Stomach (tissue), 4 donors: ENCODE results near the gene NPIPB6.
"Not testable (repeated sequence)": the region's sequence is repeated elsewhere in the genome, so short reads cannot be mapped to it uniquely, and the experiment has no call there.

Experiments used
- EP300 ChIP-seq: sonication (generic); formaldehyde crosslinking; IDR thresholded peaks from one replicate; pipeline ENCODE4 v1.6.1; 2017; ENCODE audit warnings: antibody characterized with exemption
- POLR2A ChIP-seq, 4 donors: fragments of 450-650 bp; IDR thresholded peaks; one replicate each; pipeline ENCODE4 v1.6.1; 2016; ENCODE audit warnings: antibody characterized with exemption in 4 of 4, control low read depth in 2 of 4, mild to moderate bottlenecking in 1 of 4, moderate library complexity in 1 of 4
- POLR2AphosphoS5 ChIP-seq, 3 donors: sonication (generic); formaldehyde crosslinking; IDR thresholded peaks; one replicate each; pipeline ENCODE4 v1.6.1; 2016; ENCODE audit warnings: antibody characterized with exemption in 3 of 3
- TF ChIP-seq, protein P1 (sequence below), 7 experiments: fragments of 450-650 bp in 4 of 7; fragments of 200-600 bp in 3 of 7; sonication (generic) in 3 of 7; IDR thresholded peaks; one replicate each; pipeline ENCODE4 v1.5.1; 2016 to 2019; ENCODE audit warnings: antibody characterized with exemption in 7 of 7, control low read depth in 2 of 7, mild to moderate bottlenecking in 1 of 7

- not testable (repeated sequence) for TF ChIP-seq POLR2A (IDR thresholded peaks at IDR 0.05); POLR2AphosphoS5 (IDR thresholded peaks at IDR 0.05); EP300
- TF ChIP-seq, protein P1, sequence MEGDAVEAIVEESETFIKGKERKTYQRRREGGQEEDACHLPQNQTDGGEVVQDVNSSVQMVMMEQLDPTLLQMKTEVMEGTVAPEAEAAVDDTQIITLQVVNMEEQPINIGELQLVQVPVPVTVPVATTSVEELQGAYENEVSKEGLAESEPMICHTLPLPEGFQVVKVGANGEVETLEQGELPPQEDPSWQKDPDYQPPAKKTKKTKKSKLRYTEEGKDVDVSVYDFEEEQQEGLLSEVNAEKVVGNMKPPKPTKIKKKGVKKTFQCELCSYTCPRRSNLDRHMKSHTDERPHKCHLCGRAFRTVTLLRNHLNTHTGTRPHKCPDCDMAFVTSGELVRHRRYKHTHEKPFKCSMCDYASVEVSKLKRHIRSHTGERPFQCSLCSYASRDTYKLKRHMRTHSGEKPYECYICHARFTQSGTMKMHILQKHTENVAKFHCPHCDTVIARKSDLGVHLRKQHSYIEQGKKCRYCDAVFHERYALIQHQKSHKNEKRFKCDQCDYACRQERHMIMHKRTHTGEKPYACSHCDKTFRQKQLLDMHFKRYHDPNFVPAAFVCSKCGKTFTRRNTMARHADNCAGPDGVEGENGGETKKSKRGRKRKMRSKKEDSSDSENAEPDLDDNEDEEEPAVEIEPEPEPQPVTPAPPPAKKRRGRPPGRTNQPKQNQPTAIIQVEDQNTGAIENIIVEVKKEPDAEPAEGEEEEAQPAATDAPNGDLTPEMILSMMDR (IDR thresholded peaks at IDR 0.05) = not testable (repeated sequence)
Measured at GRCh38 chr16:28382177-28382867, 19.0 kb upstream of the NPIPB6 start.
